Measurements from ENCODE around the gene ARFGEF3. TPM values are rescaled to one million over a fixed set of nuclear protein-coding genes. Genes with fewer than 3 reads are reported as not detected.

ARFGEF3 gene
- polyA plus RNA-seq, 1 of the 3 experiments (the other 2 are of a cell fraction), result not detected

GRCh38 chr6:138258197-138258596 is 96.5 kb downstream of the ARFGEF3 start:
- no peaks in the 10 kb centered on the region for H4K20me1 ChIP-seq (ENCODE audit: insufficient read depth)
- no peaks in the 10 kb centered on the region for H3K9me3 ChIP-seq
- H3K27me3 ChIP-seq (ENCODE audit: insufficient read depth), result no peaks in the 10 kb centered on the region
- POLR2A ChIA-PET, result no interaction called here
- DNase-seq, result no peak
- no peak overlapping the region for H3K27ac ChIP-seq (ENCODE audit: low read depth in 2 of 2, low read length in 1 of 2)
- no peak overlapping the region for H3K4me2 ChIP-seq
- WGBS (ENCODE audit: low lambda C conversion rate), result 27% methylated on average over 6 of the region's 6 CpGs
- no peaks in the 10 kb centered on the region for H3K36me3 ChIP-seq (replicated peaks in 1 of 2; ENCODE audit: control insufficient read depth in 1 of 2, insufficient read depth in 2 of 2, low read length in 1 of 2)
- TF ChIP-seq MAX (IDR thresholded peaks at IDR 0.05; ENCODE audit: low read depth) (no peak), FOXM1 (IDR thresholded peaks at IDR 0.05; ENCODE audit: low read depth) (no peak), USF2 (IDR thresholded peaks at IDR 0.05; ENCODE audit: borderline replicate concordance, low read depth, low read length) (no peak), SMC3 (IDR thresholded peaks at IDR 0.05; ENCODE audit: low read depth, low read length) (no peak), CTCF (IDR thresholded peaks at IDR 0.05) (no peak), TEAD4 (IDR thresholded peaks at IDR 0.05; ENCODE audit: borderline replicate concordance, insufficient read depth) (no peak), EP300 (IDR thresholded peaks at IDR 0.05; ENCODE audit: borderline replicate concordance in 1 of 2, low read depth in 1 of 2, low read length in 1 of 2) (no peak), TCF12 (IDR thresholded peaks at IDR 0.05) (no peak), MEF2A (IDR thresholded peaks at IDR 0.05; ENCODE audit: borderline replicate concordance, low read depth) (no peak), TAF1 (IDR thresholded peaks at IDR 0.05; ENCODE audit: borderline replicate concordance, low read depth, low read length) (no peak), FOXJ3 (CRISPR knock-in tag; IDR thresholded peaks at IDR 0.05) (no peak), NRF1 (IDR thresholded peaks at IDR 0.05; ENCODE audit: low read depth, low read length) (no peak), JUND (IDR thresholded peaks at IDR 0.05) (no peak), ELF1 (IDR thresholded peaks at IDR 0.05) (no peak)
- no peak overlapping the region for H2AFZ ChIP-seq (ENCODE audit: low read depth)
- no peak overlapping the region for H3K9ac ChIP-seq
- no peak overlapping the region for H3K4me3 ChIP-seq (ENCODE audit: low read depth in 2 of 2, low read length in 1 of 2)
- H3K9me2 ChIP-seq, result no peaks in the 10 kb centered on the region
- H3F3A ChIP-seq (replicated peaks; ENCODE audit: insufficient read depth), result no peaks in the 10 kb centered on the region
- CTCF ChIA-PET, result no interaction called here
- H3K4me1 ChIP-seq (ENCODE audit: control insufficient read depth in 1 of 2, insufficient read depth in 2 of 2, low read depth in 1 of 2, low read length in 1 of 2), result no peaks in the 10 kb centered on the region
- H3K79me2 ChIP-seq (ENCODE audit: insufficient read depth), result no peaks in the 10 kb centered on the region

- H3K9ac ChIP-seq, result no peak overlapping the region
- H3F3A ChIP-seq (replicated peaks; ENCODE audit: insufficient read depth), result no peaks in the 10 kb centered on the region
- WGBS (ENCODE audit: low lambda C conversion rate), result 26% methylated on average over 6 of the region's 6 CpGs
- no peaks in the 10 kb centered on the region for H4K20me1 ChIP-seq (ENCODE audit: insufficient read depth)
- H3K4me2 ChIP-seq, result no peak overlapping the region
- CTCF ChIA-PET, result no interaction called here
- H3K27ac ChIP-seq (ENCODE audit: low read depth in 2 of 2, low read length in 1 of 2), result no peak overlapping the region
- H3K27me3 ChIP-seq (ENCODE audit: insufficient read depth), result no peaks in the 10 kb centered on the region
- no peak overlapping the region for H2AFZ ChIP-seq (ENCODE audit: low read depth)
- POLR2A ChIA-PET, result no interaction called here
- TF ChIP-seq IRF3 (IDR thresholded peaks at IDR 0.05; ENCODE audit: low read depth, low read length), result no peak
- no peak for TF ChIP-seq PBX3 (IDR thresholded peaks at IDR 0.05)
- no peak for TF ChIP-seq RFX5 (IDR thresholded peaks at IDR 0.05; ENCODE audit: low read length)
- H3K4me1 ChIP-seq (ENCODE audit: control insufficient read depth in 1 of 2, insufficient read depth in 2 of 2, low read depth in 1 of 2, low read length in 1 of 2), result no peaks in the 10 kb centered on the region
- no peaks in the 10 kb centered on the region for H3K36me3 ChIP-seq (replicated peaks in 1 of 2; ENCODE audit: control insufficient read depth in 1 of 2, insufficient read depth in 2 of 2, low read length in 1 of 2)
- no peaks in the 10 kb centered on the region for H3K9me2 ChIP-seq
- no peaks in the 10 kb centered on the region for H3K79me2 ChIP-seq (ENCODE audit: insufficient read depth)
- H3K9me3 ChIP-seq, result no peaks in the 10 kb centered on the region
- H3K4me3 ChIP-seq (ENCODE audit: low read depth in 2 of 2, low read length in 1 of 2), result no peak overlapping the region
- no peak for DNase-seq
Measured at GRCh38 chr6:138258991-138259390, 97.3 kb downstream of the ARFGEF3 start.
